Immature natural killer cell (primary cell): ENCODE results near the gene MYOM1. TPM values are rescaled to one million over a fixed set of nuclear protein-coding genes. Genes with fewer than 3 reads are reported as not detected.
"Not testable (repeated sequence)": the region's sequence is repeated elsewhere in the genome, so short reads cannot be mapped to it uniquely, and the experiment has no call there.

Source experiments
- DNase-seq, 3 donors: peaks; one replicate each; pipeline ENCODE4 v3.0.0; 2022; ENCODE audit warnings: mixed read lengths in 1 of 3
- H3K27ac Mint-ChIP-seq, 6 donors: one replicate each; pipeline ENCODE4 v1.8.0; 2020; ENCODE audit warnings: mixed read lengths in 6 of 6, mild to moderate bottlenecking in 5 of 6, inconsistent platforms in 4 of 6, moderate library complexity in 3 of 6
- H3K27me3 Mint-ChIP-seq, 3 donors: one replicate each; pipeline ENCODE4 v1.8.0; 2020 to 2021; ENCODE audit warnings: low read depth in 3 of 3, mild to moderate bottlenecking in 3 of 3, mixed read lengths in 3 of 3, moderate library complexity in 3 of 3, inconsistent platforms in 1 of 3
- H3K36me3 Mint-ChIP-seq, 3 donors: one replicate each; pipeline ENCODE4 v1.8.0; 2020; ENCODE audit warnings: mixed read lengths in 3 of 3, inconsistent platforms in 2 of 3, mild to moderate bottlenecking in 2 of 3
- H3K4me1 Mint-ChIP-seq, 2 donors: one replicate each; pipeline ENCODE4 v1.8.0; 2020; ENCODE audit warnings: inconsistent platforms in 2 of 2, mild to moderate bottlenecking in 2 of 2, mixed read lengths in 2 of 2, moderate library complexity in 1 of 2
- H3K4me3 Mint-ChIP-seq, 5 donors: one replicate each; pipeline ENCODE4 v1.8.0; 2020; ENCODE audit warnings: mild to moderate bottlenecking in 5 of 5, mixed read lengths in 5 of 5, inconsistent platforms in 3 of 5, moderate library complexity in 3 of 5
- H3K9me3 Mint-ChIP-seq, 6 donors: one replicate each; pipeline ENCODE4 v1.8.0; 2020; ENCODE audit warnings: mild to moderate bottlenecking in 6 of 6, mixed read lengths in 6 of 6, inconsistent platforms in 4 of 6, moderate library complexity in 3 of 6
- polyA plus RNA-seq, 3 donors: library from polyadenylated mRNA; unstranded; fragments of 300-500 nt; fragmentation: Illumina TruSeq; gene quantifications; one replicate each; pipeline ENCODE4 v1.2.3, GENCODE V29; 2021

The MYOM1 gene
- polyA plus RNA-seq, 3 donors from 2014 or later: 0.72 to 1.2 TPM; not detected in 1

DNA sequence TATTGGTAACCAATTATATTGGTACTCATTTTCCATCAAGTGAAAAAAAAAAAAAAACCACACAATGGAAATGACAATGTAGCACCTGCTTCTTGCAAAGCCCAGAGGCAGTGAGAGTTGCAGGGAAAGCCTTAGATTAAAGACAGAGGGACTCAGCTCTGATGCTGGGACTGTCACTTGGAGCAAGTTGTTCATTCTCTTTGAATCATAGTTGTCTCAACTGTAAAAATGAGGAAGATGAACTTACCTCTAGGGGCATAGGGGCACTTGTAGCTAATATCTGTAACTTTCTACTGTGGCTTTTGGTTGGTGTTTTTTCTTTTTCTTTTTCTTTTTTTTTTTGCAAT, 125.5 kb downstream of the MYOM1 start:
- peaks cover 0 to 3% (median 3%) of the 10 kb centered on the region in 3 donors for H3K36me3 Mint-ChIP-seq
- peaks cover 11 to 24% of the 10 kb centered on the region in 2 donors for H3K4me1 Mint-ChIP-seq
- DNase-seq: no peak
- no peaks in the 10 kb centered on the region for H3K9me3 Mint-ChIP-seq
- no peak overlapping the region for H3K27ac Mint-ChIP-seq
- H3K4me3 Mint-ChIP-seq: no peak overlapping the region
- peaks cover 0 to 3% (median 0%) of the 10 kb centered on the region in 3 donors for H3K27me3 Mint-ChIP-seq

DNA sequence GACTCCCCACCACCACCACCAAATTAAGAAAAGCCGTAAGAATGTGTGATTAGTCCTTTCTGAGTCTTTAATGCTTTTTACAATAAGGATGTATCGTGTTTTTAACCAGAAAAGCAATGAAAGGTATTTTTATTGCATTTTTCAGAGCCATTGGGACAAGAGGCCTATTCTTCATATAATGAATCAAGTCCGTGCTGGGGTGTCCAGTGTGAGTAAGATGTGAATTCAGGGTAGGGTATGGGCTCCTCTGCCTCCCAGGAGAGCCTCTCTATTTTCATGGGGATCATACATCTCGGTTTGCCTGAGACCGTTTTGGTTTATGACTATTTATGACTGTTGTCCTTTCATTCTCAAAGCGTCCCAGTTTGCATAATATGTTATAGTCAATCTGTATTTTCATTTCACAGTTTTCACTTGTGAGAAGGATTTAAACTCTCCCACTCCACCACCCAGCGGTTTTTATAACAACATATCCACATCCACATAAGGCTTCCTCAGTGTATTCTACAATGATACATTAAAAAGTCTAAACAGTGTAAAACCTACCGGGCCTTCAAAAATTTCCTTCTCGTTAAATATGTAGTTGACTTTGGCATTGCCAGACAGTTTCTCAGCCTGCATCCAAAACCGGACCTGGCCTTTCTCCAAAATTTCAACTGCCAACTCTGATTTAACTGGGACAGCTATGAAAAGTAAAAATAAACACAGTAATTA, 126.0 kb downstream of the MYOM1 start:
- DNase-seq: no peak
- H3K36me3 Mint-ChIP-seq: peaks cover 0 to 6% (median under 1%) of the 10 kb centered on the region in 3 donors
- H3K27me3 Mint-ChIP-seq: peaks cover 0 to 3% (median 0%) of the 10 kb centered on the region in 3 donors
- H3K9me3 Mint-ChIP-seq: no peaks in the 10 kb centered on the region
- H3K27ac Mint-ChIP-seq: peak overlapping the region in 1 of 6 donors; percentile 43
- peaks cover 11 to 24% of the 10 kb centered on the region in 2 donors for H3K4me1 Mint-ChIP-seq
- no peak overlapping the region for H3K4me3 Mint-ChIP-seq

DNA sequence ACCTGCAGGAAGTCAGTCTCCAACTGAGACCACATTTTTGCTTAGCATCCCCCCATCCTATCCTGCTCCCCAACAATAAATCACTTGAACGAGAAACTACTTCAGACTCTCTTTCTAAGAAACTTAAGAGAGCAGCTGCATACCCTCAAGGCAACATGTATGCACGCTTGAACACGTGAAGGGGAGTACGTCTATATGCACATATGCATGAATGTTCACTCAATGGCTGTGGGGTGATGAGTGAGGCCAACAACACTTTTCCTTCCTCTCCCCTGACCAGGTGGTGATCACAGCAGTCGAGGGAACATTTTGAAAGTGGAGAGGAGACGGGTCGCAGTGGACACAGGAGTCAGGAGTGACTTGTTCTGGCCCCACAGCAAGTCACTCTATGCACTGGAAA, 127.0 kb downstream of the MYOM1 start:
- Mint-ChIP-seq H3K36me3 (peaks cover 0 to 7% (median 0%) of the 10 kb centered on the region in 3 donors), H3K4me3 (no peak overlapping the region), H3K27ac (no peak overlapping the region), H3K4me1 (peaks cover 8 to 21% of the 10 kb centered on the region in 2 donors), H3K27me3 (peaks cover 0 to 3% (median 0%) of the 10 kb centered on the region in 3 donors), H3K9me3 (no peaks in the 10 kb centered on the region)
- no peak for DNase-seq

DNA sequence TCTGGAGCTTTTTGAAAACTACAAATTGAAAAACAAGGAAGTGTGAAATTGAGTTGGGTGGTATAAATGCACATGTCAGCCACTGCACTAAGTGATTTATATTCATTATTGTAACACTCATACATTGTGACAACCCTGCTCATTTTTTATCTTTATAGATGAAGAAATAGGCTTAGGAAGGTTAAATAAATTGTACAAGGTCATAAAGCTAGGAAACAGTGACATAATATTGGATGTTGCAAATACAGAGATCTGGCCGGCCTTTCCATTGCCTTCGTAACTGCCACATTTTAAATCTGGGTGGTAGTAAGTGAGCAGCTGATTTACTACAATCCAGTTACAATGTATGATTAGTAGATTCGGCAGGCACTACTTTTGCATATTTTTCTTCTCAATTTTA, 130.2 kb downstream of the MYOM1 start:
- Mint-ChIP-seq H3K36me3 (peaks cover 0 to 7% (median 0%) of the 10 kb centered on the region in 3 donors), H3K9me3 (no peaks in the 10 kb centered on the region), H3K27ac (no peak overlapping the region), H3K4me1 (peaks cover 0 to 8% of the 10 kb centered on the region in 2 donors), H3K27me3 (peaks cover 0 to 3% (median 0%) of the 10 kb centered on the region in 3 donors), H3K4me3 (no peak overlapping the region)
- DNase-seq: no peak

DNA sequence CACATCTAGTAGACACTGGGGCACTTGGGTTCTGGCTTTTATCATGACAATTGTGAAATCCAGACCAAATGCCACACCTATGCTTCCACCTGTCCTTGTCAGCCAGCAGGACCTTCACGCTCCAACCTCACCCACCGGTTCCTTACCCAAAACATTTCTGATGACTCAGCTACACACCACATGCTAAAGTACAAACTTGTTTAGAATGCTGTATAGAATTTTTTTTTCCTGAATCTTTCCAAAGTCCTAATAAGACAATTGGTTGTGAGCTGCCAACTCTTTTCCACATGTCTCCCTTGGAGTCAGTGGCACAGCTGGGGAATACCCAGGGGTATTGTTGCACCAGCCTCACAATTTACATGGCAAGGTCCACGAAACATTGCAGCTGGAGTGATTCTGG, 131.3 kb downstream of the MYOM1 start:
- Mint-ChIP-seq H3K27ac (peak overlapping the region in 1 of 6 donors; percentile 36), H3K9me3 (no peaks in the 10 kb centered on the region), H3K27me3 (peaks cover 0 to 3% (median 0%) of the 10 kb centered on the region in 3 donors)

DNA sequence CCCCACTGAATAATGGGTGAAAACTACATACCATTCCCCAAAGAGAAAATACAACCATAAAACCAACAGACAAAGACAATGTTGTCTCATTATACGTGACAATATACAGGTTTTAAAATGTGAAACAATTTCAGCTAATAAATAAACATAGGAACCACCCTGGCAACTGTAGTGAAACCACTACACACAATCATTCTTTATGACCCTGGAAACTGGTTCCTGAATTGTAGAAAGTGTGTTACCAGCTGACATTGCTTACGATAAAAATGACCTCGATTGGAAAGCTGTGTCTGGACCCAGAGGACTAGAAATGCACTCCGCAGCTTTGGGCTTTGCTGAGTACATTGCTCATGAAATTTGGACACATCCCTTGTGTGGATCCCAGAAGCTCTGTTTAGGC, 132.9 kb downstream of the MYOM1 start:
- peaks cover 0 to 7% (median 0%) of the 10 kb centered on the region in 3 donors for H3K36me3 Mint-ChIP-seq
- H3K27ac Mint-ChIP-seq: no peak overlapping the region
- no peak for DNase-seq
- H3K27me3 Mint-ChIP-seq: peaks cover 0 to 3% (median 0%) of the 10 kb centered on the region in 3 donors
- H3K9me3 Mint-ChIP-seq: no peaks in the 10 kb centered on the region
- no peaks in the 10 kb centered on the region for H3K4me1 Mint-ChIP-seq
- no peak overlapping the region for H3K4me3 Mint-ChIP-seq

More for the DNA sequence above, 131.3 kb downstream of the MYOM1 start:
- peaks cover 0 to 7% (median 0%) of the 10 kb centered on the region in 3 donors for H3K36me3 Mint-ChIP-seq
- no peak overlapping the region for H3K4me3 Mint-ChIP-seq
- no peaks in the 10 kb centered on the region for H3K4me1 Mint-ChIP-seq
- no peak for DNase-seq

DNA sequence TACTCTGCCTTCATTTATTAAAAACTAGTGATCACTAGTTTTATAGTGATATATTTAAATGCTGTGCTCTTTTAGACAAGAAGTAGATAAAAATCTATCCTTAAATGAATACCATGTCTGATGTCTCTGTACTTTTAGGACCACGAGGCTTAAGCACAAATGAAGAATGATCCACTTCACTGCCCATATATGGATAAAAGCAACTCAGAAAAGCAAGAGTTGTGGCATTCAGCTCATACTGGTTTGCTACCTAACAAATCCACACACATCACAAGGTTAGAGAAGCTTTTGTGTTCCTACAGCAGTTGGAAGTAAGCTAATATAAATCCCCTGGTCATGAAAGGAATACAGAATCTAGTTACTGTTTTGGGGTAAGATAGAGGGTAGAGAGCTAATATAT, 134.2 kb downstream of the MYOM1 start:
- Mint-ChIP-seq H3K27ac (no peak overlapping the region), H3K4me1 (no peaks in the 10 kb centered on the region), H3K27me3 (peaks cover 0 to 3% (median 0%) of the 10 kb centered on the region in 3 donors), H3K9me3 (no peaks in the 10 kb centered on the region), H3K4me3 (no peak overlapping the region), H3K36me3 (peaks cover 0 to 7% (median 5%) of the 10 kb centered on the region in 3 donors)
- DNase-seq: no peak

DNA sequence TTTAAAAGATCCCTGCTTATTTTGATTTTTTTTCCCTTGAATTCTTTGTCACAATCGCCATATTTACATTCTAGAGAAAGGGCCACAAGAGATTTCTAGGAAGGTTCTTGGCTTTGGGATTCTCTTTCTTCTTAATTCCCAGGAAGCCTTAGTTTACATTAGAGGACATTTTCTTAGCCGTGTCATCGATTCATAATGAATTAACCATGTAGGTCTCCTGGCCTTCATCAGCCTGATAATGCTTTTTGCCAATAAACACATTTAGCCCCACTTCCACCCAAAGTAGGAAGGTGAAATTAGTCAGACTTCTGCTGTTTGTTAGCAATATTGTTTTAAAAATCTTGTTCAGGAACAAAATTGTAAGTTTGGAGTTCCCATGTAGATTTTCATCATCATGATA, 135.6 kb downstream of the MYOM1 start:
- DNase-seq: no peak
- H3K4me3 Mint-ChIP-seq: no peak overlapping the region

DNA sequence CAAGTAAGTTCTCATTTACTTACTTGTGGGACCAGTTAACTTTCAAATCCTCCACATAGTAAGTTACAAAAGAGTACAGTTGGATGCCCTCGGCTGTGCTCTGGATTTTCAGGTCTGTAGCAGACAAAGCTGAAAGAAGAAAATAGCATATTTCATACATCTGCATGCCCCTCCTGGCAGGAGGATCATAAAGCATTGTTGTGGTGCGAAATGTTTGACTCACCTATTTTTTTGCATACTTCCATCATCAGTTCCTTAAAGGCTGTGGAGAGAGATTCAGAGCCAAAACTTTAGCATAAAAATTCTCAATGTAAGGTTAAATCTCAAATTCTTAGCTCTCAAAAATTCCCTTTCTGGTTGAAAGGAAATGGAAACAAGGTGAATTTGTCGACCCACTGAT, 136.0 kb downstream of the MYOM1 start:
- Mint-ChIP-seq H3K4me1 (no peaks in the 10 kb centered on the region), H3K4me3 (no peak overlapping the region), H3K9me3 (no peaks in the 10 kb centered on the region), H3K27me3 (no peaks in the 10 kb centered on the region), H3K27ac (no peak overlapping the region), H3K36me3 (peaks cover 0 to 5% (median 1%) of the 10 kb centered on the region in 3 donors)
- no peak for DNase-seq

More for the DNA sequence above, 135.6 kb downstream of the MYOM1 start:
- Mint-ChIP-seq H3K9me3 (no peaks in the 10 kb centered on the region), H3K27me3 (no peaks in the 10 kb centered on the region), H3K4me1 (no peaks in the 10 kb centered on the region), H3K36me3 (peaks cover 0 to 5% (median 5%) of the 10 kb centered on the region in 3 donors), H3K27ac (no peak overlapping the region)

DNA sequence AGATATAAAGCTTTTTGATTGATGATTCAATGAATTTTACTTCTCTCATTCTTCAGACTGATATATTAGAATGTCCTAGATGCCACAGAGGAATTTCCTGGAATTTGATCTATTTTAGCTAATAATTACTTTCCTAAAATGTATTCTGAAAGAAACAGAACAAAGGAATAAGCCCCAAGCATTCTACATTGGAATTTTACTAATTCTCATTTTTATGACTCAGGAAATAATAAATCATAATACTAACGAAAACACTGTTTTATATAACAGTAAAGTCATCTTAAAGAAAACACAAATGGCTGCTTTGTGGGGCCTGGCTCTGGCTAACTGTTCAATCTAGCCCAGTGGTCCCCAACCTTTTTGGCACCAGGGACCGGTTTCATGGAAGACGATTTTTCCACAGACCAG, 138.2 kb downstream of the MYOM1 start:
- H3K4me1 Mint-ChIP-seq: no peaks in the 10 kb centered on the region
- no peak overlapping the region for H3K27ac Mint-ChIP-seq
- H3K4me3 Mint-ChIP-seq: no peak overlapping the region

DNA sequence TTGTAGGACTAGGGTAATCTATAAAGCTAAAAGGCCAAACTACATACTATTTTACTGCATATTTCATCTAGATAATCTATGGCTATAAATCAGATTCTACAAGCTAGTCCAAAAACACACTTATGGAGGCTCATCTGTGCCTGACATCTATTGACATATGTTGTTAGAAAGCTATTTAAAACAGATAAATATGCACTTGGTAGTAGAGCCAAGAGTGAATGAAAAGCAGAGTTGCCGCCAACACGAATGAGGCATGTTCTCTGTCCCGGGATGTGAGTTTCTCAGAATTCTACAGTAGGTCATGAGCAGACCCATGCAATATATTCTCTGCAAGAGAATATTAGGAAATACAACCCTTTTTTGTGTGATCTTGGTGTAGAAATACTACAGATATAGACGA, 140.1 kb downstream of the MYOM1 start:
- H3K27me3 Mint-ChIP-seq: no peaks in the 10 kb centered on the region
- no peak overlapping the region for H3K4me3 Mint-ChIP-seq
- H3K4me1 Mint-ChIP-seq: peaks cover 3 to 8% of the 10 kb centered on the region in 2 donors
- peaks cover 0 to 7% (median 0%) of the 10 kb centered on the region in 3 donors for H3K36me3 Mint-ChIP-seq
- no peaks in the 10 kb centered on the region for H3K9me3 Mint-ChIP-seq
- no peak overlapping the region for H3K27ac Mint-ChIP-seq
- DNase-seq: no peak

More for the DNA sequence above, 138.2 kb downstream of the MYOM1 start:
- H3K36me3 Mint-ChIP-seq: peaks cover 0 to 7% (median 0%) of the 10 kb centered on the region in 3 donors
- no peaks in the 10 kb centered on the region for H3K27me3 Mint-ChIP-seq
- no peak for DNase-seq
- no peaks in the 10 kb centered on the region for H3K9me3 Mint-ChIP-seq

DNA sequence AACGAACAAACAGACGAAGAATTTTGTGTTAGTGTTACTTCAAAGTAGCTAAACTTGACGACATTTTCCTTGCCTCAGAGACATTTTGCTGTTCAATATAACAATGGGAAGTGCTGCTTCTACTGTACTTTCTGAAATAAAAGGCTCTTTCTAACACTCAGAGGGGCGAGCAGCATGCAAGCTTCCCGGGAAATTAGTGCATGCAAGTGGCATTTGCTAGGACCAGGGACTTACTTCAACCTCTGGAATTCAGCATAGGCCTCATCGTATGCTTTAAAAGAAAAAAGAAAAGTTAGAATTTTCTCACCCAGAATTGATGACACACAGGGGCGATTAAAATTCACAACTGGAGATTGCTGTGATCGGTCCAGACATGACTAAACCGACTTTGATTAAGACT, 144.3 kb downstream of the MYOM1 start:
- H3K36me3 Mint-ChIP-seq: peaks cover 0 to 3% (median 0%) of the 10 kb centered on the region in 3 donors
- H3K4me1 Mint-ChIP-seq: peaks cover 18 to 30% of the 10 kb centered on the region in 2 donors
- H3K27ac Mint-ChIP-seq: peak overlapping the region in 3 of 6 donors; percentile 36 to 70 (median 57)
- no peaks in the 10 kb centered on the region for H3K9me3 Mint-ChIP-seq
- no peak for DNase-seq
- H3K27me3 Mint-ChIP-seq: no peaks in the 10 kb centered on the region
- no peak overlapping the region for H3K4me3 Mint-ChIP-seq

DNA sequence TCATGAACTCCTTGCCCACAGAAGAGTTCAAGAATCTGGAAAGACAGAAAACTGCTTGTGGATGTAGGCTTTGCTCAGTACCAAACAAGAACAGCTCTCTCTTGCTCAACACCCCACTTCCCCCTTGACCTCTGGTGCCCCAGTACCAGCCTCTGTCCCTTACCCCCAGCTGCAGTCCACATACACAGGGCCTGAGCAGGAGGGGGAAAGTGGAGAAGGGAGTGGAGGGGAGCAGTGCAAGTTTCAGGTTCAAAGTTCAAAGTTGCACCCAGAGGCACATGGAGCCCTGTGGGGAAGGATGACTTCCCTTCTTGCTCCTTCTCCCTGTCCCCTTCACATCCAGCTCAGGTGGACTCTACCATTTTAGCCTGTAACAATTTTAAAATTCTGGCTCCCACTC, 145.7 kb downstream of the MYOM1 start:
- Mint-ChIP-seq H3K4me1 (peaks cover 29 to 44% of the 10 kb centered on the region in 2 donors), H3K4me3 (no peak overlapping the region), H3K27me3 (no peaks in the 10 kb centered on the region), H3K9me3 (no peaks in the 10 kb centered on the region), H3K27ac (peak overlapping the region in 1 of 6 donors; percentile 53), H3K36me3 (peaks cover 0 to 3% (median 0%) of the 10 kb centered on the region in 3 donors)
- no peak for DNase-seq

DNA sequence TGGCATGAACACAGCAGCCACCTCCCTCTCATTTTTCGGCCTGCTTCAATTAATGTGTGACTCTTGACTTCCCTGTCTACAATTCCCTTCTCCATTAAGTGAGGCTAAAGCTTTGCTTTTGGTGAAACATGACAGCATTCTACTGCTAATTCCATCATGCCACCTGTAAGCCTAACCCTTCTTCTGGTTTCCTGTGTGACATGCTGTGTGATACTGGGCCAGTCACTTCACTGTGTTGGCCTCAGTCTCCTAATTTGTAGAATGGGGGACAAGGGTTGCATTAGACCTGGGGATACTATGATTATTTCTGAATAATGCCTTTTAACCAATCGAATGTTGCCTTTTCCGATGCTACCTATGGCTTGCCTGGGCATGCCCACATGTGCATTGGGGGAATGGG, 146.4 kb downstream of the MYOM1 start:
- H3K27me3 Mint-ChIP-seq, H3K9me3 Mint-ChIP-seq, H3K36me3 Mint-ChIP-seq: not testable (repeated sequence)
- Mint-ChIP-seq H3K4me3 (peak overlapping the region in 4 of 5 donors; percentile 6 to 27 (median 8)), H3K27ac (peak overlapping the region in 2 of 6 donors; percentile 21 to 31), H3K4me1 (peaks cover 33 to 52% of the 10 kb centered on the region in 2 donors)
- DNase-seq: peak in 1 of 3 donors; percentile 15
